NB4 (cell line): Measurements from ENCODE around the gene ZBTB8OS.

Source experiments
- MYC ChIP-seq: IDR thresholded peaks from 2 replicates; pipeline ENCODE4 v1.6.1; 2011; ENCODE audit warnings: low read depth, low read length
- POLR2A ChIP-seq: IDR thresholded peaks from 2 replicates; pipeline ENCODE4 v1.6.1; 2011; ENCODE audit warnings: mild to moderate bottlenecking; ENCODE audit not compliant: insufficient read length; ENCODE audit errors: extremely low read depth
- TF ChIP-seq, protein P1 (sequence below): IDR thresholded peaks from one replicate; pipeline ENCODE4 v1.5.1; 2012; ENCODE audit warnings: low read depth, low read length

DNA sequence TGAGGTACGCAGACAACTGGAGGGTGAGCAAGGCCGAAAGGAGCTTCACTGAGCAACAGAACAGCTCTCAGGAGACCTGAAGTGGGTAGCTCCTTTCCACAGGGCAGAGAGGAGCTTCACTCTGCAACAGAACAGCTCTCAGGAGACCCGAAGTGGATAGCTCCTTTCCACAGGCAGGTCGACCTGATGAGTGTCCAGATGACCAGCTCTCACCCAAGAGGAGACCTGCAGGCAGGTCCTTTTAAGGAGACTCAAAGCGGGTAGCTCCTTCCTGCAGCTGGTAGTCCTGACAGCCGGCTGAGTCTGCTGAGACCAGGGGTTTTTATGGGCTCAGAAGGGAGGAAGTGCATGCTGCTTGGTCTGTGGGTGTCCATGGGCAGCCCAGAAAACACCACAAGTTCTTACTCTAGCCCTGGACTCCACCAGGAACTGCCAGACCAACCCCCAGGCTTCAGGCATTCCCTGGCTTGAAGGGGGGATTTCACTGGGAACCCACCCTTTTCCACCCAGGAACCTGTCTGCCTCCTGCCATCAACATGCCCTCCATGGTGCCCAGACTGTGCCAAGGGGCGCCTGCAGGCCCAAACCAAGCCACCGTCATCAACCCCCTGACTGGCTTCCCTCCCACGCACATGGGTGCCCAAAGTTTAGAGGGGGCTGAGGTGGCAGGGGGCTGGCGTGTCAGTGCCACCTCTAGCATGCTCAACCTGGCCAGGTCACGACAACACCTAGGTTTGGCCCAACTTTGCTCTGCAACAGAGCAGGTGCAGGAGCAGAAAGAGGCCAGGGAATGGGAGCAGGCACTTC, 43.6 kb downstream of the ZBTB8OS start:
- TF ChIP-seq, protein P1, sequence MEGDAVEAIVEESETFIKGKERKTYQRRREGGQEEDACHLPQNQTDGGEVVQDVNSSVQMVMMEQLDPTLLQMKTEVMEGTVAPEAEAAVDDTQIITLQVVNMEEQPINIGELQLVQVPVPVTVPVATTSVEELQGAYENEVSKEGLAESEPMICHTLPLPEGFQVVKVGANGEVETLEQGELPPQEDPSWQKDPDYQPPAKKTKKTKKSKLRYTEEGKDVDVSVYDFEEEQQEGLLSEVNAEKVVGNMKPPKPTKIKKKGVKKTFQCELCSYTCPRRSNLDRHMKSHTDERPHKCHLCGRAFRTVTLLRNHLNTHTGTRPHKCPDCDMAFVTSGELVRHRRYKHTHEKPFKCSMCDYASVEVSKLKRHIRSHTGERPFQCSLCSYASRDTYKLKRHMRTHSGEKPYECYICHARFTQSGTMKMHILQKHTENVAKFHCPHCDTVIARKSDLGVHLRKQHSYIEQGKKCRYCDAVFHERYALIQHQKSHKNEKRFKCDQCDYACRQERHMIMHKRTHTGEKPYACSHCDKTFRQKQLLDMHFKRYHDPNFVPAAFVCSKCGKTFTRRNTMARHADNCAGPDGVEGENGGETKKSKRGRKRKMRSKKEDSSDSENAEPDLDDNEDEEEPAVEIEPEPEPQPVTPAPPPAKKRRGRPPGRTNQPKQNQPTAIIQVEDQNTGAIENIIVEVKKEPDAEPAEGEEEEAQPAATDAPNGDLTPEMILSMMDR = no peak
- TF ChIP-seq POLR2A = no peak
- TF ChIP-seq MYC = no peak
